AG04449 (cell line): ENCODE measurements around the gene MGAT5.
"Not testable (repeated sequence)": the region's sequence is repeated elsewhere in the genome, so short reads cannot be mapped to it uniquely, and the experiment has no call there.

Experiments used
- CTCF ChIA-PET: fragments of 350-600 bp; formaldehyde crosslinking; extraction: SDS; loops from one replicate; lab custom pipeline; 2021; ENCODE audit warnings: antibody characterized with exemption; lab: Yijun Ruan, JAX
- POLR2A ChIA-PET: fragments of 400-600, 350-600 bp; formaldehyde crosslinking; extraction: SDS; loops from one replicate; lab custom pipeline; 2020; ENCODE audit warnings: antibody characterized with exemption, inconsistent platforms; lab: Yijun Ruan, JAX
- DNase-seq: peaks from one replicate; pipeline ENCODE4 v3.0.0-alpha.2; 2010; ENCODE audit warnings: low read depth, low spot score
- H3K4me3 ChIP-seq: 2 replicates; pipeline ENCODE4 v1.5.1; 2011; ENCODE audit warnings: low read depth, mild to moderate bottlenecking, control low read depth, low read length
- TF ChIP-seq, protein P1 (sequence below): IDR thresholded peaks from one replicate; pipeline ENCODE4 v1.5.1; 2011; ENCODE audit warnings: mild to moderate bottlenecking, moderate library complexity, low read length, control low read depth, inconsistent platforms; ENCODE audit not compliant: insufficient read depth; ENCODE audit errors: missing control alignments

MGAT5 gene

DNA sequence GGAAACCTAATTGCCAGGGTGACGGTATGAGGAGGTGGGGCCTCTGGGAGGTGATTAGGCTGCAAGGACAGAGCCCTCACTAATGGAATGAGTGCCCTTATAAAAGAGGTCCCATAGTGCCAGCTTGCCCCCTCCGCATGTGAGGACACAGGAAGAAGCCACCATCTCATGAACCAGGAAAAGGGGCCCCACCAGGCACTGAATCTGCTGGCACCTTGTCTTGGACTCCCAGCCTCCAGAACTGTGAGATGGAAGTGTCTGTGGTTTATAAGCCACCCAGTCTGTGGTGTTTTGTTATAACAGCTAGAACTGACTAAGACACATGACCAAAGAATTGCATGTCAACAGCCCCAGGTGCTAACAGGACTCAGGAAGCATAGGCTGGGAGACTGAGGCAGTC is 214.3 kb downstream of the MGAT5 start:
- no peak for DNase-seq
- CTCF ChIA-PET = interaction anchor here (0.6 to 2.6 kb wide), 3 partner anchors 17 to 460 kb away, joined by 3 to 13 read pairs (median 3); no protein-coding TSS in a partner anchor
- TF ChIP-seq, protein P1, sequence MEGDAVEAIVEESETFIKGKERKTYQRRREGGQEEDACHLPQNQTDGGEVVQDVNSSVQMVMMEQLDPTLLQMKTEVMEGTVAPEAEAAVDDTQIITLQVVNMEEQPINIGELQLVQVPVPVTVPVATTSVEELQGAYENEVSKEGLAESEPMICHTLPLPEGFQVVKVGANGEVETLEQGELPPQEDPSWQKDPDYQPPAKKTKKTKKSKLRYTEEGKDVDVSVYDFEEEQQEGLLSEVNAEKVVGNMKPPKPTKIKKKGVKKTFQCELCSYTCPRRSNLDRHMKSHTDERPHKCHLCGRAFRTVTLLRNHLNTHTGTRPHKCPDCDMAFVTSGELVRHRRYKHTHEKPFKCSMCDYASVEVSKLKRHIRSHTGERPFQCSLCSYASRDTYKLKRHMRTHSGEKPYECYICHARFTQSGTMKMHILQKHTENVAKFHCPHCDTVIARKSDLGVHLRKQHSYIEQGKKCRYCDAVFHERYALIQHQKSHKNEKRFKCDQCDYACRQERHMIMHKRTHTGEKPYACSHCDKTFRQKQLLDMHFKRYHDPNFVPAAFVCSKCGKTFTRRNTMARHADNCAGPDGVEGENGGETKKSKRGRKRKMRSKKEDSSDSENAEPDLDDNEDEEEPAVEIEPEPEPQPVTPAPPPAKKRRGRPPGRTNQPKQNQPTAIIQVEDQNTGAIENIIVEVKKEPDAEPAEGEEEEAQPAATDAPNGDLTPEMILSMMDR = no peak
- H3K4me3 ChIP-seq = no peak overlapping the region
- POLR2A ChIA-PET = no interaction called here

DNA sequence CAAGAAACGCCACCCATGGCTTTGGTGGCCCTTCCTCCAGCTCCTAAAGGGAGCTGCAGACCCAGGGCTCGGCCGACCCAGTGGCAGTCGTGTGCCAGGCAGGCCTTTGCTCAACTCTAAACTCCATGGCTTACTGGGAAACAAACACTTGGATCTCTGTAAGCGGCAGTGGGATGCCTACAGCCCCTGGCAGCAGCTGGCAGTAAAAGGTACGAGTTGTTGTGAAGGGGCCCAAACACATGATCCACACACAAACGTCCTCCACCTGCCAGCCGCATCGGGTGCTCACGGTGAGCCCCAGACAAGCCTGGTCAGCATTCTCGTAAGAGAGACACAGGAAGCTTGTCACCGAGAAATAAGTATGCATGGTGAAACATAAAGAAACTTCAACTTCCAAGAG is 214.9 kb downstream of the MGAT5 start:
- ChIA-PET CTCF (interaction anchor here (2.6 kb wide), 1 partner anchor 17 kb away, joined by 13 read pairs; no protein-coding TSS in a partner anchor), POLR2A (no interaction called here)
- TF ChIP-seq, protein P1 = no peak
- no peak for DNase-seq
- H3K4me3 ChIP-seq = no peak overlapping the region

DNA sequence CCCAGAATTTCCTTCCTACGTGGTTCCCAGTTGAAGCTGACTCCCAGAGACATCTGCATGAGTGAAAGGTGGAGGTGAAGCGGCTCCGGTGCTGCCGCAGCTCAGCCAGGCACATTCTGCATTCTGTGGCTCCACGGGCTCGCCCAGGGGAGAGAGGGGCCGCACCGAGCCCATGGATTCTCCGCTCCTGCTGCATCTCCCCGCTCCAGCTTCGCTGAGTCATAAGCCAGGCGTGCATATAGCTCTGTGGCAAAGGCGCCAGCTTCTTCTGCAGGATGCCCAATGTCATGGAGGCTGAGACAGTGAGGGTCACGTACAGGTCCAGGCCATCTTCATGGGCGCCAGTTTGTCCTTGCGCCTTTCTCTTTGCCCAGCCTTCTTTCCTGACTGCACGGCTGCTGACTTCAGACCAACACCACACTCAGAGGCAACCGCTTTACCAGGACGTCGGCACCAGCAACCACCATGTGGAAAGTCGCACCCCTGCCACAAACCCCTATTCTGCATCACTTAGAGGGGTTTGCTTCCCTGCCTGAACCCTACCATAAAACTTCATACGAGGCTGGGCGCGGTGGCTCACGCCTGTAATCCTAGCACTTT is 215.7 kb downstream of the MGAT5 start:
- DNase-seq = no peak
- ChIA-PET POLR2A (no interaction called here), CTCF (no interaction called here)
- no peak overlapping the region for H3K4me3 ChIP-seq
- TF ChIP-seq, protein P1 = no peak

DNA sequence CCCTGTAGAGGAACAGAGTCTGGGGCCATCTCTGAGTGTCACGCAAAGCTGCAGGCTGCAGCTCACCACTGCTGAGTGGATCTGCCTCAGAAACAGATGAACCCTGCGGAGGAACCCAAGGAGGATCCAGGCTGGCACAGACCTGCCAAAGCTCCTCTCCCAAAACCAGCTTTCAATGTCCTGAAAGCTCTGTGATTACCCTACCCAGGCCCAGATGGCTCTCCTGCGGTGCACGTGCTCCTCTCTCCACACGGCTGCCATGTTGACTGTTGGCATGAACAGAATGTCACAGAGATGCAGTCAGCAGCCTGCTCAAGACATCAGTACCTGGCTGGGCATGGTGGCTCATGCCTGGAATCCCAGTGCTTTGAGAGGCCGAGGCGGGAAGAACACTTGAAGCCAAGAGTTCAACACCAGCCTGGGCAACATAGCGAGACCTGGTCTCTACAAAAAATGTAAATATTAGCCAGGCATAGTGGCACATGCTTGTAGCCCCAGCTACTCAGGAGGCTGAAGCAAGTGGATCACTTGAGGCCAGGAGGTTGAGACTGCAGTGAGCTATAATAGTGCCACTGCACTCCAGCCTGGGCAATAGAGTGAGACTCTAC is 216.8 kb downstream of the MGAT5 start:
- TF ChIP-seq, protein P1 = no peak
- no peak for DNase-seq
- ChIA-PET CTCF (interaction anchor here (2.7 kb wide), 1 partner anchor 20 kb away, joined by 9 read pairs; no protein-coding TSS in a partner anchor), POLR2A (no interaction called here)
- no peak overlapping the region for H3K4me3 ChIP-seq

DNA sequence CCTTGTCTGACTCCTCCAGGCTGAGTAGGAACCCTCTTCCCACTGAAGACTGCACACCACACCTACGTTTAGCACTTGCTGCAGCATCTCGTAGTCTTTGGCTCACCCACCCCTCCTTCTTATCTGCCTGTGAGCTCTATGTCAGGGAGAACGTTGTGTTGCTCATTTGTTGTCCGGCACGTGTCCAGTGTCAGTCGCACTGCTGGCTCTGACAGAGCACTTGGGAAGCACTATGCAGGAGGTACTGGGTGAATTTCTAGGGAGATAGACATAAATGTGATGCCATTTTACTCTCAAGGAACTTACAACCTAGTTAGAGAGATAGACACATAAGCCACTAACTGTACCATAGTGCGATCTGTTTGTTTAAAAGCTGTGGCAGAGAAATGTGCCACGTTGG is 223.1 kb downstream of the MGAT5 start:
- POLR2A ChIA-PET, DNase-seq: not testable (repeated sequence)
- CTCF ChIA-PET = interaction anchor here (1.0 to 1.5 kb wide), 2 partner anchors 23 to 26 kb away, joined by 3 read pairs; no protein-coding TSS in a partner anchor

DNA sequence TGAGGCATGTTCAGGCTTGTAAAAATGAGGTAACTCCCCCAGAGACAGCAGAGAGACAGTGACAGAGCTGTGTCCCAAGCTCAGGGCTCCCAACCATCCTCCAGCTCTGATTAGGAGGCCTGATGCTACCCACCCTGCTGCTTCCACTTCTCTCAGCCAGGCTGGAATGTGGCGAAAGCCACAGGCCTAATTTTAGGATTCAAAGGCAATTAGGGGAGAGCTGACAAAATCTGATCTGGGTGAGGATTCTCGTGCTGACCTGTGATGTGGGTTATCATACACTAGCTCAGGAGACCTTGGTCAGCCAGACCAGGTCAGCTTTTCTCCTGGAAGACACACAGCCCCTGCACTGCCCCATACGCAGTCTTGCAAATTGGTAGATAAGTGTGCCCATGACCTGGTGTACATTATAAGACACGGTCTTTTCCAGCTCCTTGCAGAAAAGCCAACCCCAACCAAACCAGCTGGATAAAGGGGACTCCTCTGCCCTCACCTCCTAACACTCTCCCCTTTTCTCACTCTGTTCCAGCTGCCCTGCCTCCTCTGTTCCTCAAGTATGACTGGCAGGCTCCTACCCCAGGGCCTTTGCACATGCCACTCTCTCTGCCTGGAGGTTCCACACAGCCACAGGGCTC is 225.9 kb downstream of the MGAT5 start:
- CTCF ChIA-PET = no interaction called here
- TF ChIP-seq, protein P1 = no peak
- POLR2A ChIA-PET = no interaction called here
- DNase-seq = no peak
- H3K4me3 ChIP-seq = no peak overlapping the region

More for the DNA sequence above, 223.1 kb downstream of the MGAT5 start:
- H3K4me3 ChIP-seq = not testable (repeated sequence)
